ENCODE measurements around the gene ASB1.
A peak's percentile ranks its signal among the peaks of the same experiment; 100 is the strongest.

Gene ASB1

GRCh38 chr2:238426568-238427434 is at the start of gene ASB1:
TSS of gene ASB1 (plus strand) at chr2:238426927. CDS start at chr2:238427071, 144 bp downstream.
- DNase-seq (ENCODE audit: low read depth, low spot score), result peak; percentile 72
- TF ChIP-seq YY1 (IDR thresholded peaks at IDR 0.05; ENCODE audit: insufficient read depth, insufficient read length) (no peak), SUZ12 (IDR thresholded peaks at IDR 0.05; ENCODE audit: extremely low read depth, insufficient read depth, insufficient read length) (no peak), ZNF274 (IDR thresholded peaks at IDR 0.05; ENCODE audit: low read depth, low read length) (no peak)

GRCh38 chr2:238378230-238379095 is 48.3 kb upstream of the ASB1 start:
- no peak for DNase-seq (ENCODE audit: low read depth, low spot score)
- peaks cover 6% of the 10 kb centered on the region for H3K4me1 ChIP-seq (ENCODE audit: insufficient read depth, insufficient read length)
- no peaks in the 10 kb centered on the region for H3K9me3 ChIP-seq (ENCODE audit: insufficient read depth, low read length)
- H3K4me3 ChIP-seq (ENCODE audit: insufficient read length, low read depth), result no peak overlapping the region
- no peaks in the 10 kb centered on the region for H3K27me3 ChIP-seq (ENCODE audit: insufficient read depth, insufficient read length)
- peaks cover 12% of the 10 kb centered on the region for H3K36me3 ChIP-seq (ENCODE audit: insufficient read depth, insufficient read length, low read length)
- H3K9ac ChIP-seq (ENCODE audit: insufficient read length, low read depth), result no peak overlapping the region
- no peak for TF ChIP-seq ZNF274 (IDR thresholded peaks at IDR 0.05; ENCODE audit: low read depth, low read length)
- TF ChIP-seq SUZ12 (IDR thresholded peaks at IDR 0.05; ENCODE audit: extremely low read depth, insufficient read depth, insufficient read length), result no peak
- TF ChIP-seq YY1 (IDR thresholded peaks at IDR 0.05; ENCODE audit: insufficient read depth, insufficient read length), result no peak

More at GRCh38 chr2:238426568-238427434, at the start of gene ASB1:
- Histone ChIP-seq H3K4me3 (ENCODE audit: insufficient read length, low read depth) (peak within 1 kb of the TSS; percentile 99), H3K36me3 (ENCODE audit: insufficient read depth, insufficient read length, low read length) (peaks cover 28% of the 10 kb centered on the region), H3K27me3 (ENCODE audit: insufficient read depth, insufficient read length) (no peaks in the 10 kb centered on the region), H3K4me1 (ENCODE audit: insufficient read depth, insufficient read length) (peaks cover 14% of the 10 kb centered on the region), H3K9ac (ENCODE audit: insufficient read length, low read depth) (peak within 1 kb of the TSS; percentile 99), H3K9me3 (ENCODE audit: insufficient read depth, low read length) (peaks cover 18% of the 10 kb centered on the region; the same call in 1 of the 2 replicates)

GRCh38 chr2:238379096-238379810 is 47.5 kb upstream of the ASB1 start:
- Histone ChIP-seq H3K36me3 (ENCODE audit: insufficient read depth, insufficient read length, low read length) (peaks cover 12% of the 10 kb centered on the region), H3K27me3 (ENCODE audit: insufficient read depth, insufficient read length) (no peaks in the 10 kb centered on the region), H3K4me3 (ENCODE audit: insufficient read length, low read depth) (no peak overlapping the region), H3K4me1 (ENCODE audit: insufficient read depth, insufficient read length) (peaks cover 6% of the 10 kb centered on the region), H3K9ac (ENCODE audit: insufficient read length, low read depth) (no peak overlapping the region), H3K9me3 (ENCODE audit: insufficient read depth, low read length) (no peaks in the 10 kb centered on the region)
- TF ChIP-seq YY1 (IDR thresholded peaks at IDR 0.05; ENCODE audit: insufficient read depth, insufficient read length) (no peak), SUZ12 (IDR thresholded peaks at IDR 0.05; ENCODE audit: extremely low read depth, insufficient read depth, insufficient read length) (no peak), ZNF274 (IDR thresholded peaks at IDR 0.05; ENCODE audit: low read depth, low read length) (no peak)
- DNase-seq (ENCODE audit: low read depth, low spot score), result no peak

GRCh38 chr2:238380336-238380735 is 46.4 kb upstream of the ASB1 start:
- H3K27me3 ChIP-seq (ENCODE audit: insufficient read depth, insufficient read length), result no peaks in the 10 kb centered on the region
- no peak for DNase-seq (ENCODE audit: low read depth, low spot score)
- peaks cover 12% of the 10 kb centered on the region for H3K36me3 ChIP-seq (ENCODE audit: insufficient read depth, insufficient read length, low read length)
- no peak overlapping the region for H3K9ac ChIP-seq (ENCODE audit: insufficient read length, low read depth)
- H3K4me3 ChIP-seq (ENCODE audit: insufficient read length, low read depth), result no peak overlapping the region
- TF ChIP-seq YY1 (IDR thresholded peaks at IDR 0.05; ENCODE audit: insufficient read depth, insufficient read length) (no peak), ZNF274 (IDR thresholded peaks at IDR 0.05; ENCODE audit: low read depth, low read length) (no peak), SUZ12 (IDR thresholded peaks at IDR 0.05; ENCODE audit: extremely low read depth, insufficient read depth, insufficient read length) (no peak)
- H3K4me1 ChIP-seq (ENCODE audit: insufficient read depth, insufficient read length), result peaks cover 6% of the 10 kb centered on the region
- no peaks in the 10 kb centered on the region for H3K9me3 ChIP-seq (ENCODE audit: insufficient read depth, low read length)

GRCh38 chr2:238380785-238381184 is 45.9 kb upstream of the ASB1 start:
- no peak overlapping the region for H3K9ac ChIP-seq (ENCODE audit: insufficient read length, low read depth)
- H3K9me3 ChIP-seq (ENCODE audit: insufficient read depth, low read length), result no peaks in the 10 kb centered on the region
- peaks cover 12% of the 10 kb centered on the region for H3K36me3 ChIP-seq (ENCODE audit: insufficient read depth, insufficient read length, low read length)
- H3K27me3 ChIP-seq (ENCODE audit: insufficient read depth, insufficient read length), result no peaks in the 10 kb centered on the region
- H3K4me3 ChIP-seq (ENCODE audit: insufficient read length, low read depth), result no peak overlapping the region
- peaks cover 6% of the 10 kb centered on the region for H3K4me1 ChIP-seq (ENCODE audit: insufficient read depth, insufficient read length)
- TF ChIP-seq YY1 (IDR thresholded peaks at IDR 0.05; ENCODE audit: insufficient read depth, insufficient read length) (no peak), ZNF274 (IDR thresholded peaks at IDR 0.05; ENCODE audit: low read depth, low read length) (no peak), SUZ12 (IDR thresholded peaks at IDR 0.05; ENCODE audit: extremely low read depth, insufficient read depth, insufficient read length) (no peak)
- DNase-seq (ENCODE audit: low read depth, low spot score), result no peak

GRCh38 chr2:238381341-238382115 is 45.2 kb upstream of the ASB1 start:
- no peaks in the 10 kb centered on the region for H3K9me3 ChIP-seq (ENCODE audit: insufficient read depth, low read length)
- TF ChIP-seq YY1 (IDR thresholded peaks at IDR 0.05; ENCODE audit: insufficient read depth, insufficient read length) (no peak), SUZ12 (IDR thresholded peaks at IDR 0.05; ENCODE audit: extremely low read depth, insufficient read depth, insufficient read length) (no peak), ZNF274 (IDR thresholded peaks at IDR 0.05; ENCODE audit: low read depth, low read length) (no peak)
- H3K4me1 ChIP-seq (ENCODE audit: insufficient read depth, insufficient read length), result peaks cover 6% of the 10 kb centered on the region
- H3K27me3 ChIP-seq (ENCODE audit: insufficient read depth, insufficient read length), result no peaks in the 10 kb centered on the region
- DNase-seq (ENCODE audit: low read depth, low spot score), result no peak
- peaks cover 12% of the 10 kb centered on the region for H3K36me3 ChIP-seq (ENCODE audit: insufficient read depth, insufficient read length, low read length)
- H3K9ac ChIP-seq (ENCODE audit: insufficient read length, low read depth), result no peak overlapping the region
- H3K4me3 ChIP-seq (ENCODE audit: insufficient read length, low read depth), result no peak overlapping the region

Measured in NT2/D1 (cell line).